Body of pancreas (tissue), 4 donors: ENCODE results near the gene UBN1.

Experiments used
- POLR2A ChIP-seq, 3 donors: fragments of 450-650 bp; IDR thresholded peaks; one replicate each; pipeline ENCODE4 v1.6.1; 2016; ENCODE audit warnings: antibody characterized with exemption in 3 of 3, mild to moderate bottlenecking in 2 of 3
- TF ChIP-seq, protein P1 (sequence below), 7 experiments: fragments of 450-650 bp in 4 of 7; fragments of 200-600 bp in 3 of 7; sonication (generic) in 3 of 7; IDR thresholded peaks; one replicate each; pipeline ENCODE4 v1.5.1; 2016 to 2019; ENCODE audit warnings: antibody characterized with exemption in 7 of 7

DNA sequence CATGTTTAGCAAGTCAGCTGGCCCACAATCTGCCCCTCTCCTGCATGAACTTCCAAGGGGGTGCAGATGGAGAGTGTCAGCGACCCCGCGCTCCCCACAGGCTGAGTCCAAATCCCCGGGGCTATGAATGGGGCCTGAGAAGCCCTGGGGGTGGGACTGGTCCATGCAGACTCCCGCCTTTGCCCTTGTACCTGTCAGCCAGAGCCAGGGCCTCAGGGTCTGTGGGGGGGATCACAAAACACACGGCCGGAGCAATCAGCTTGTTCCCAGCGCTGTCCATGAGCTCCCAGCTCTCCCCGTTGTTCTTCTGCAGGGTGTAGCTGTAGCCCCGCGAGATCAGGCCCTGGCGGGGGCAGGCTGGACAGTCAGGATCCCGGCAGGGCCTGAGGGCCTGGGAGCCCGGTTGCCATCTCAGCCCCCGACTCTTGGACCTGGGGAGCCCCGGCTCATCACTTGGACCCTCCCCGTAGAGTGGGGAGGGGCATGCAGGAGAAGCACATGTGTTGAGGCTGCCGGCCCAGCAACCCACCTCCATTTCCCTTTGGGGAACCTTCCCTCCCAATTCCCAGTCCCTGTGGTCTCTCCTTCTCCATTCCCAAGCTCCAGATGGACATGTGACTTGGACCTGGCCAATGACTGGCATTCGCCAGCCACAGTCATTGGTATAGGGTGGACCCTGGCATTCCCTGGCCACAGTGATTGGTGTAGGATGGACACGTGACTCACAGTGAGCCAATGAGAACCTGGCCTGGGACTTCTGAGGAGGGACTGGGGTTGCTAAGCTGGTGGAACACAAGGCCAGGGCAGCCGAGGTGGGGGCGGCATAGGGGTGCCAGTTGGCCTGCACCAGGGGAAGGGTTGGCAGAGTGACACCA, 47.2 kb downstream of the UBN1 start:
- TF ChIP-seq POLR2A (IDR thresholded peaks at IDR 0.05), result no peak
- TF ChIP-seq, protein P1, sequence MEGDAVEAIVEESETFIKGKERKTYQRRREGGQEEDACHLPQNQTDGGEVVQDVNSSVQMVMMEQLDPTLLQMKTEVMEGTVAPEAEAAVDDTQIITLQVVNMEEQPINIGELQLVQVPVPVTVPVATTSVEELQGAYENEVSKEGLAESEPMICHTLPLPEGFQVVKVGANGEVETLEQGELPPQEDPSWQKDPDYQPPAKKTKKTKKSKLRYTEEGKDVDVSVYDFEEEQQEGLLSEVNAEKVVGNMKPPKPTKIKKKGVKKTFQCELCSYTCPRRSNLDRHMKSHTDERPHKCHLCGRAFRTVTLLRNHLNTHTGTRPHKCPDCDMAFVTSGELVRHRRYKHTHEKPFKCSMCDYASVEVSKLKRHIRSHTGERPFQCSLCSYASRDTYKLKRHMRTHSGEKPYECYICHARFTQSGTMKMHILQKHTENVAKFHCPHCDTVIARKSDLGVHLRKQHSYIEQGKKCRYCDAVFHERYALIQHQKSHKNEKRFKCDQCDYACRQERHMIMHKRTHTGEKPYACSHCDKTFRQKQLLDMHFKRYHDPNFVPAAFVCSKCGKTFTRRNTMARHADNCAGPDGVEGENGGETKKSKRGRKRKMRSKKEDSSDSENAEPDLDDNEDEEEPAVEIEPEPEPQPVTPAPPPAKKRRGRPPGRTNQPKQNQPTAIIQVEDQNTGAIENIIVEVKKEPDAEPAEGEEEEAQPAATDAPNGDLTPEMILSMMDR (IDR thresholded peaks at IDR 0.05), result no peak
